Tibial artery (tissue), 4 donors: ENCODE results near the gene STIM2.
"Not testable (repeated sequence)": the region's sequence is repeated elsewhere in the genome, so short reads cannot be mapped to it uniquely, and the experiment has no call there.

Experiments
- DNase-seq, 2 donors: peaks; one replicate each; pipeline ENCODE4 v3.0.0-alpha.2; 2019
- H3K27ac ChIP-seq, 2 donors: fragments of 200-600 bp; sonication (generic) in 1 of 2; 1 replicate in 1 of 2; 2 replicates in 1 of 2; pipeline ENCODE4 v1.5.1; 2018 to 2019; ENCODE audit warnings: mild to moderate bottlenecking in 1 of 2
- H3K27me3 ChIP-seq, 2 donors: fragments of 200-600 bp; sonication (generic) in 1 of 2; one replicate each; pipeline versions ENCODE4 v1.5.1 to v1.6.0; 2016 to 2019
- H3K36me3 ChIP-seq, 3 donors: fragments of 200-600 bp; sonication (generic) in 2 of 3; one replicate each; pipeline ENCODE4 v1.5.1; 2016 to 2019; ENCODE audit warnings: mild to moderate bottlenecking in 2 of 3
- H3K4me1 ChIP-seq, 4 donors: fragments of 200-600 bp; sonication (generic) in 2 of 4; 1 replicate in 3 of 4; 2 replicates in 1 of 4; pipeline ENCODE4 v1.5.1; 2016 to 2019
- H3K4me3 ChIP-seq, 2 donors: fragments of 200-600 bp; sonication (generic) in 1 of 2; 1 replicate in 1 of 2; 2 replicates in 1 of 2; pipeline ENCODE4 v1.5.1; 2018 to 2019; ENCODE audit warnings: mild to moderate bottlenecking in 2 of 2
- H3K9me3 ChIP-seq, 3 donors: fragments of 200-600 bp; sonication (generic) in 1 of 3; one replicate each; pipeline ENCODE4 v1.5.1; 2016 to 2019
- intact Hi-C: fragments of 100-400 bp; cut with DNase I; formaldehyde crosslinking; loops from one replicate; pipeline ENCODE4 v1.15.0; 2023; ENCODE audit warnings: low total_unique reads
- TF ChIP-seq, protein P1 (sequence below), 2 experiments: fragments of 200-600 bp in 1 of 2; fragments of 450-650 bp in 1 of 2; IDR thresholded peaks; one replicate each; pipeline ENCODE4 v1.5.1; 2017 to 2019; ENCODE audit warnings: antibody characterized with exemption in 2 of 2, mild to moderate bottlenecking in 1 of 2, moderate library complexity in 1 of 2

Gene STIM2

DNA sequence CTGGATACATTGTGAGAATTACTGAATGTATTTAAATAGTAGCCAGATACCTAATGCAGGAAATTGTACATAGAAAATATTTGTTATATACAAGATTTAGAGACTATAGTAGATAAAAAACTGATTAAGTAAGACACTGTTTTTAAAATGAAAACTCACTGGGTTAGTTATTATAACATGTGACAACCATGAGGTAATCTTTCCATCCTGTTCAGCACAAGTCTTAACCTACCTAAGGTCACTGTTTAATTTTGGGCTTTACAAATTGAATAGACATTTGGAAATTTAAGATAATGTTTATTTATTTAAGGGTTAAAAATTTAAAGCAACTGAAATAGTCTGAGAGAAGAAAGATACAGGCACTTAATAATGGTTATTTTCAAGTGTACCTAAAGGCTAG, 102.1 kb downstream of the STIM2 start:
- intact Hi-C loops, result no loop called here
- TF ChIP-seq, protein P1, sequence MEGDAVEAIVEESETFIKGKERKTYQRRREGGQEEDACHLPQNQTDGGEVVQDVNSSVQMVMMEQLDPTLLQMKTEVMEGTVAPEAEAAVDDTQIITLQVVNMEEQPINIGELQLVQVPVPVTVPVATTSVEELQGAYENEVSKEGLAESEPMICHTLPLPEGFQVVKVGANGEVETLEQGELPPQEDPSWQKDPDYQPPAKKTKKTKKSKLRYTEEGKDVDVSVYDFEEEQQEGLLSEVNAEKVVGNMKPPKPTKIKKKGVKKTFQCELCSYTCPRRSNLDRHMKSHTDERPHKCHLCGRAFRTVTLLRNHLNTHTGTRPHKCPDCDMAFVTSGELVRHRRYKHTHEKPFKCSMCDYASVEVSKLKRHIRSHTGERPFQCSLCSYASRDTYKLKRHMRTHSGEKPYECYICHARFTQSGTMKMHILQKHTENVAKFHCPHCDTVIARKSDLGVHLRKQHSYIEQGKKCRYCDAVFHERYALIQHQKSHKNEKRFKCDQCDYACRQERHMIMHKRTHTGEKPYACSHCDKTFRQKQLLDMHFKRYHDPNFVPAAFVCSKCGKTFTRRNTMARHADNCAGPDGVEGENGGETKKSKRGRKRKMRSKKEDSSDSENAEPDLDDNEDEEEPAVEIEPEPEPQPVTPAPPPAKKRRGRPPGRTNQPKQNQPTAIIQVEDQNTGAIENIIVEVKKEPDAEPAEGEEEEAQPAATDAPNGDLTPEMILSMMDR (IDR thresholded peaks at IDR 0.05), result no peak
- Histone ChIP-seq H3K27ac (no peak overlapping the region), H3K4me1 (peaks cover 0 to 8% (median 3%) of the 10 kb centered on the region in 4 donors), H3K4me3 (no peak overlapping the region), H3K9me3 (no peaks in the 10 kb centered on the region), H3K27me3 (no peaks in the 10 kb centered on the region), H3K36me3 (peaks cover 0 to 3% (median 0%) of the 10 kb centered on the region in 3 donors)
- DNase-seq, result no peak

GRCh38 chr4:26964512-26964911, 103.9 kb downstream of the STIM2 start:
- DNase-seq, result no peak
- intact Hi-C loops, result no loop called here
- Histone ChIP-seq H3K36me3 (no peaks in the 10 kb centered on the region), H3K27ac (no peak overlapping the region), H3K4me3 (no peak overlapping the region), H3K27me3 (no peaks in the 10 kb centered on the region), H3K4me1 (peaks cover 0 to 8% (median 3%) of the 10 kb centered on the region in 4 donors), H3K9me3 (no peaks in the 10 kb centered on the region)
- TF ChIP-seq, protein P1 (IDR thresholded peaks at IDR 0.05), result no peak

- TF ChIP-seq, protein P1 (IDR thresholded peaks at IDR 0.05), result no peak
Measured at GRCh38 chr4:26964994-26965393, 104.4 kb downstream of the STIM2 start.

GRCh38 chr4:26975464-26976181, 115.0 kb downstream of the STIM2 start:
- H3K27ac ChIP-seq, H3K36me3 ChIP-seq, H3K4me3 ChIP-seq, H3K27me3 ChIP-seq, H3K9me3 ChIP-seq, DNase-seq, intact Hi-C loops: not testable (repeated sequence)
- H3K4me1 ChIP-seq, result peaks cover 0 to 15% (median 0%) of the 10 kb centered on the region in 4 donors

More at GRCh38 chr4:26964994-26965393, 104.4 kb downstream of the STIM2 start:
- Histone ChIP-seq H3K9me3 (no peaks in the 10 kb centered on the region), H3K36me3 (no peaks in the 10 kb centered on the region), H3K4me1 (peaks cover 0 to 8% (median 3%) of the 10 kb centered on the region in 4 donors), H3K27ac (no peak overlapping the region), H3K27me3 (no peaks in the 10 kb centered on the region), H3K4me3 (no peak overlapping the region)
- DNase-seq, result no peak
- intact Hi-C loops, result no loop called here

DNA sequence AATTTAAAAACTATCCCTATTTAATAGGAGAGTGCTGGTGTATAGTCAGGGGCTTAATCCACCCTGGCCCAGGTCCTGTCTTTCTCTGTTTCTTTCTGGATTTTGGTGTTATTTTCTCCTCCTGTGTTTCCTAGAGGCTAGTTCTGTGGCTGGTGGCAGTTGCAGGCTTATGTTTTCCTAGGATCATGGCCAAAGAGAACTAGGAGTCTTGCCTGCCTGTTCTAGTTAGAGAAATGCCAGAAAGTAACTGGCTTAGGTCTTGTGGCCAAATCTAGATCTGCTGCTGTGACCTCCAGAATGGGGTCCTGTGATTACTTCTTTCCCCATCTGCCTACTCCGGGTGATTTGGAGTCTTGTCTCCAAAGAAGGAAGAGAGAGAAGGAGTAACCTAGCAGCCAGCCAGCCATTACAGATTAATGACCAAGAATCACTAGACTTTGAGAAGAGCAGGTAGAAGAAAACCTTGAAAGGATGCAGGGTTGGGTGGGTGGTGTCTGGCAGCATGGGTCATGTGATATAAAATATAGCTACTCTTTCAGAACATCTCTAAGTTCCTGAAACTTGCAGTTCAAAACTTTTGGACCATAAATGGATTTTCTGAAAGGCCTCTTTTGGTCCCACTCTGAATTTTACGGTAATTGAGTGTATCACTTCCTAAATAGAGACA, 117.9 kb downstream of the STIM2 start:
- no peak for DNase-seq
- no peak overlapping the region for H3K4me3 ChIP-seq
- H3K36me3 ChIP-seq, result no peaks in the 10 kb centered on the region
- no peak overlapping the region for H3K27ac ChIP-seq
- peaks cover 0 to 8% (median 0%) of the 10 kb centered on the region in 4 donors for H3K4me1 ChIP-seq
- no peaks in the 10 kb centered on the region for H3K27me3 ChIP-seq
- intact Hi-C loops, result no loop called here
- no peaks in the 10 kb centered on the region for H3K9me3 ChIP-seq
- TF ChIP-seq, protein P1 (IDR thresholded peaks at IDR 0.05), result no peak

DNA sequence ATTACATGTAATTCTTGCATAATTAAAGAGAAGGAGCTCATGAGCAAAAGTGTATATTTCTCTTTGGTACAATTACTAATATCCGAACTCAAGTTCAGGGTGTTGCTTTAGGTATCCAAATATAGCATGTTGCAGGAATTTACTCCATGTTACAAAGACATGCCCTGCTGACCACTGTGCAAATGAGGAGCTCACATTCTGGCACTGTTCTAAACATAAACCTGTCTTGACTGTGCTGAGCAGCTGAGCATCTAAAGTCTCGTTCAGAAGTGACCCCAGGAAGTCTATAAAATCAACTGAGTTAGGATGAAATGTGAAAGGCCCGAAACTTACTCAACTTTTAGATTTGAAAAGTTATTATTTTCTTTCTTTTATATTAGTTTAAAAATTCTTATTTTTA, 124.3 kb downstream of the STIM2 start:
- Histone ChIP-seq H3K4me1 (no peaks in the 10 kb centered on the region), H3K9me3 (no peaks in the 10 kb centered on the region), H3K36me3 (no peaks in the 10 kb centered on the region), H3K4me3 (no peak overlapping the region), H3K27ac (no peak overlapping the region), H3K27me3 (no peaks in the 10 kb centered on the region)
- intact Hi-C loops, result no loop called here
- TF ChIP-seq, protein P1 (IDR thresholded peaks at IDR 0.05), result no peak
- no peak for DNase-seq
